PC-9 (cell line): ENCODE results near the gene GGTLC1. TPM values are rescaled to one million over a fixed set of nuclear protein-coding genes. Genes with fewer than 3 reads are reported as not detected.

Experiments
- BruUV-seq: library from RNA; stranded (reverse); fragments of 400-500 nt; replicated peaks from 2 replicates; lab custom pipeline; 2021; lab: Mats Ljungman, UMichigan
- CTCF ChIA-PET: fragments of 300-600 bp; sonication (Branson Sonifier 250); formaldehyde crosslinking; loops from one replicate; lab custom pipeline; 2022; ENCODE audit warnings: antibody characterized with exemption; lab: Charles Lee
- POLR2A ChIA-PET: fragments of 300-600 bp; sonication (Branson Sonifier 250); formaldehyde crosslinking; loops from one replicate; lab custom pipeline; 2022; ENCODE audit warnings: antibody characterized with exemption; ENCODE audit not compliant: unreplicated experiment; lab: Charles Lee
- DNase-seq, 2 experiments: peaks; one replicate each; pipeline versions ENCODE4 v3.0.0 to v3.0.0-alpha.2; 2015 to 2022; ENCODE audit warnings: mixed read lengths in 1 of 2
- H2AFZ ChIP-seq: fragments of 200-600 bp; sonication (generic); 2 replicates; pipeline ENCODE4 v1.8.1; 2017; ENCODE audit warnings: antibody characterized with exemption
- H3F3A ChIP-seq: fragments of 200-600 bp; sonication (generic); 2 replicates; pipeline ENCODE4 v1.8.1; 2017; ENCODE audit warnings: antibody characterized with exemption, mild to moderate bottlenecking, low read depth; ENCODE audit not compliant: insufficient read depth
- H3K27ac ChIP-seq: fragments of 200-600 bp; sonication (generic); 2 replicates; pipeline ENCODE4 v1.6.1; 2016; ENCODE audit warnings: mixed run types
- H3K27me3 ChIP-seq: fragments of 200-600 bp; sonication (generic); 2 replicates; pipeline ENCODE4 v1.6.1; 2016; ENCODE audit warnings: low read depth, mixed run types; ENCODE audit not compliant: insufficient read depth
- H3K36me3 ChIP-seq: fragments of 200-600 bp; sonication (generic); 2 replicates; pipeline ENCODE4 v1.6.1; 2016; ENCODE audit warnings: low read depth, mixed run types
- H3K4me1 ChIP-seq: fragments of 200-600 bp; sonication (generic); replicated peaks from 2 replicates; pipeline ENCODE4 v1.6.1; 2016; ENCODE audit warnings: mixed run types; ENCODE audit not compliant: insufficient read depth
- H3K4me2 ChIP-seq: fragments of 200-600 bp; sonication (generic); 2 replicates; pipeline ENCODE4 v1.6.1; 2017; ENCODE audit warnings: mixed run types
- H3K4me3 ChIP-seq: fragments of 200-600 bp; sonication (generic); 2 replicates; pipeline ENCODE4 v1.6.1; 2016; ENCODE audit warnings: mixed run types
- H3K79me2 ChIP-seq: fragments of 200-600 bp; sonication (generic); 2 replicates; pipeline ENCODE4 v1.6.1; 2017; ENCODE audit warnings: low read depth, mixed run types
- H3K9me2 ChIP-seq: fragments of 200-600 bp; sonication (generic); 2 replicates; pipeline ENCODE4 v1.8.1; 2017; ENCODE audit warnings: mild to moderate bottlenecking; ENCODE audit not compliant: insufficient read depth
- H3K9me3 ChIP-seq: fragments of 200-600 bp; sonication (generic); 2 replicates; pipeline ENCODE4 v1.8.1; 2016; ENCODE audit warnings: low read depth; ENCODE audit not compliant: insufficient read depth
- H4K20me1 ChIP-seq: fragments of 200-600 bp; sonication (generic); 2 replicates; pipeline ENCODE4 v1.8.1; 2017; ENCODE audit not compliant: insufficient read depth
- EZH2 ChIP-seq: fragments of 200-600 bp; sonication (generic); IDR thresholded peaks from 2 replicates; pipeline ENCODE4 v1.8.0; 2017; ENCODE audit warnings: antibody characterized with exemption, low read depth
- intact Hi-C: fragments of 100-400 bp; cut with micrococcal nuclease; formaldehyde crosslinking; loops from one replicate; pipeline ENCODE4 v1.10.0; 2022; ENCODE audit not compliant: unreplicated experiment
- total RNA-seq: library from RNA; stranded (reverse); gene quantifications from 2 replicates; pipeline ENCODE4 v1.2.3, GENCODE V29; 2021
- TF ChIP-seq, protein P1 (sequence below): fragments of 200-600 bp; sonication (generic); conservative IDR thresholded peaks from 2 replicates; pipeline ENCODE4 v1.6.1; 2017; ENCODE audit warnings: mixed run types, antibody characterized with exemption, mild to moderate bottlenecking, moderate library complexity

GGTLC1 gene
- total RNA-seq, 1 experiment from 2014 or later: 0.63 TPM

- BruUV-seq: no TSS peak
- Histone ChIP-seq H3K9me2 (no peaks in the 10 kb centered on the region), H2AFZ (no peak overlapping the region), H3K4me1 (no peaks in the 10 kb centered on the region), H3K27ac (no peak overlapping the region), H3K4me3 (no peak overlapping the region), H3K27me3 (no peaks in the 10 kb centered on the region), H3K36me3 (no peaks in the 10 kb centered on the region), H3K9me3 (peaks cover 15% of the 10 kb centered on the region; the same call in 1 of the 2 replicates), H3F3A (no peaks in the 10 kb centered on the region), H3K4me2 (no peak overlapping the region), H4K20me1 (no peaks in the 10 kb centered on the region), H3K79me2 (no peaks in the 10 kb centered on the region)
- ChIA-PET POLR2A (no interaction called here), CTCF (no interaction called here)
- intact Hi-C loops: no loop called here
- no peak for DNase-seq
- TF ChIP-seq, protein P1, sequence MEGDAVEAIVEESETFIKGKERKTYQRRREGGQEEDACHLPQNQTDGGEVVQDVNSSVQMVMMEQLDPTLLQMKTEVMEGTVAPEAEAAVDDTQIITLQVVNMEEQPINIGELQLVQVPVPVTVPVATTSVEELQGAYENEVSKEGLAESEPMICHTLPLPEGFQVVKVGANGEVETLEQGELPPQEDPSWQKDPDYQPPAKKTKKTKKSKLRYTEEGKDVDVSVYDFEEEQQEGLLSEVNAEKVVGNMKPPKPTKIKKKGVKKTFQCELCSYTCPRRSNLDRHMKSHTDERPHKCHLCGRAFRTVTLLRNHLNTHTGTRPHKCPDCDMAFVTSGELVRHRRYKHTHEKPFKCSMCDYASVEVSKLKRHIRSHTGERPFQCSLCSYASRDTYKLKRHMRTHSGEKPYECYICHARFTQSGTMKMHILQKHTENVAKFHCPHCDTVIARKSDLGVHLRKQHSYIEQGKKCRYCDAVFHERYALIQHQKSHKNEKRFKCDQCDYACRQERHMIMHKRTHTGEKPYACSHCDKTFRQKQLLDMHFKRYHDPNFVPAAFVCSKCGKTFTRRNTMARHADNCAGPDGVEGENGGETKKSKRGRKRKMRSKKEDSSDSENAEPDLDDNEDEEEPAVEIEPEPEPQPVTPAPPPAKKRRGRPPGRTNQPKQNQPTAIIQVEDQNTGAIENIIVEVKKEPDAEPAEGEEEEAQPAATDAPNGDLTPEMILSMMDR: no peak
- no peak for TF ChIP-seq EZH2
Observed at GRCh38 chr20:23966927-23967615, 21.5 kb downstream of the GGTLC1 start.

DNA sequence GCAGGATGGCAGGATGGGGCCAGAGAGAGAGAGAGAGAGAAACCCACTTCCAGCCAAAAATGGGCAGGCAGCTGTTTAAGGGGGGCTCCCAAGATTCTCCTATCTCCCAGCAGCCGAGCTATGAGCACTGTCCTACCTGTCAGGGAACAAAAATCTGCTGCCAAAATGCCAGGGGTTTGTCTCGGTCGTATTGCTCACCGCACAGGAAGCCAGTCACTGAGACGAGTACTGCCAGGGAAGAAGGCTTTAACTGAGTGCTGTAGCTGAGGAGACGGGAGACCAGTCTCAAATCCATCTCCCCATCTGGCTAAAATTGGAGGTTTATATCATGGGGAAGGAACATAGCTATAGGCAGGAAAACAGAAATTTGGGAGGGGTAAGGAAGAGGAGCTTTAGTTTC lies 22.3 kb downstream of the GGTLC1 start:
- ChIA-PET POLR2A (no interaction called here), CTCF (no interaction called here)
- intact Hi-C loops: no loop called here
- no peaks in the 10 kb centered on the region for H3K79me2 ChIP-seq
- TF ChIP-seq EZH2: no peak
- TF ChIP-seq, protein P1: no peak
- BruUV-seq: no TSS peak
- H3K9me3 ChIP-seq: peaks cover 16% of the 10 kb centered on the region; the same call in 1 of the 2 replicates
- no peaks in the 10 kb centered on the region for H3K4me1 ChIP-seq
- no peak overlapping the region for H3K4me2 ChIP-seq
- no peaks in the 10 kb centered on the region for H3K9me2 ChIP-seq
- DNase-seq: no peak
- no peaks in the 10 kb centered on the region for H4K20me1 ChIP-seq
- no peaks in the 10 kb centered on the region for H3K36me3 ChIP-seq
- H2AFZ ChIP-seq: no peak overlapping the region
- no peak overlapping the region for H3K4me3 ChIP-seq
- H3F3A ChIP-seq: no peaks in the 10 kb centered on the region
- no peaks in the 10 kb centered on the region for H3K27me3 ChIP-seq
- H3K27ac ChIP-seq: no peak overlapping the region

GRCh38 chr20:23963941-23964340 lies 24.6 kb downstream of the GGTLC1 start:
- Histone ChIP-seq H3K27ac (no peak overlapping the region), H3K9me3 (peaks cover 16% of the 10 kb centered on the region; the same call in 1 of the 2 replicates), H4K20me1 (no peaks in the 10 kb centered on the region), H3K36me3 (no peaks in the 10 kb centered on the region), H3K4me3 (no peak overlapping the region), H2AFZ (no peak overlapping the region), H3K9me2 (no peaks in the 10 kb centered on the region), H3K27me3 (no peaks in the 10 kb centered on the region), H3K4me1 (no peaks in the 10 kb centered on the region), H3K4me2 (no peak overlapping the region), H3F3A (no peaks in the 10 kb centered on the region), H3K79me2 (no peaks in the 10 kb centered on the region)
- TF ChIP-seq, protein P1: no peak
- TF ChIP-seq EZH2: no peak
- intact Hi-C loops: no loop called here
- no peak for DNase-seq
- ChIA-PET POLR2A (no interaction called here), CTCF (no interaction called here)
- no TSS peak for BruUV-seq
